ENCODE data around the gene NPB. TPM values are rescaled to one million over a fixed set of nuclear protein-coding genes. Genes with fewer than 3 reads are reported as not detected.

Gene NPB
- total RNA-seq, 4 donors from 2014 or later: 0.41 TPM; not detected in 3

- TF ChIP-seq EP300 (IDR thresholded peaks at IDR 0.05; ENCODE audit: low read depth) (no peak), POLR2A (IDR thresholded peaks at IDR 0.05) (no peak), POLR2AphosphoS5 (IDR thresholded peaks at IDR 0.05) (no peak)
- TF ChIP-seq, protein P1, sequence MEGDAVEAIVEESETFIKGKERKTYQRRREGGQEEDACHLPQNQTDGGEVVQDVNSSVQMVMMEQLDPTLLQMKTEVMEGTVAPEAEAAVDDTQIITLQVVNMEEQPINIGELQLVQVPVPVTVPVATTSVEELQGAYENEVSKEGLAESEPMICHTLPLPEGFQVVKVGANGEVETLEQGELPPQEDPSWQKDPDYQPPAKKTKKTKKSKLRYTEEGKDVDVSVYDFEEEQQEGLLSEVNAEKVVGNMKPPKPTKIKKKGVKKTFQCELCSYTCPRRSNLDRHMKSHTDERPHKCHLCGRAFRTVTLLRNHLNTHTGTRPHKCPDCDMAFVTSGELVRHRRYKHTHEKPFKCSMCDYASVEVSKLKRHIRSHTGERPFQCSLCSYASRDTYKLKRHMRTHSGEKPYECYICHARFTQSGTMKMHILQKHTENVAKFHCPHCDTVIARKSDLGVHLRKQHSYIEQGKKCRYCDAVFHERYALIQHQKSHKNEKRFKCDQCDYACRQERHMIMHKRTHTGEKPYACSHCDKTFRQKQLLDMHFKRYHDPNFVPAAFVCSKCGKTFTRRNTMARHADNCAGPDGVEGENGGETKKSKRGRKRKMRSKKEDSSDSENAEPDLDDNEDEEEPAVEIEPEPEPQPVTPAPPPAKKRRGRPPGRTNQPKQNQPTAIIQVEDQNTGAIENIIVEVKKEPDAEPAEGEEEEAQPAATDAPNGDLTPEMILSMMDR (IDR thresholded peaks at IDR 0.05): no peak
- Histone ChIP-seq H3K27me3 (no peaks in the 10 kb centered on the region), H3K9me3 (no peaks in the 10 kb centered on the region), H3K4me3 (no peak overlapping the region), H3K36me3 (peaks cover 0 to 26% (median 10%) of the 10 kb centered on the region in 4 donors), H3K27ac (no peak overlapping the region), H3K4me1 (peaks cover 21 to 41% (median 29%) of the 10 kb centered on the region in 4 donors)
- in situ Hi-C loops (cut with MboI; ENCODE audit: low pct_ligation_motif_present in 1 of 4, low pct_unique_long_range_greater_than_20kb in 1 of 4, low sequenced_read_pairs in 3 of 4): no loop called here
- WGBS, 2 donors (ENCODE audit: low coverage in 1 of 2): 94% methylated on average over 31 of the region's 31 CpGs; no CpG with 5 or more reads in 1 of the 2 donors
- intact Hi-C loops (cut with DNase I; ENCODE audit: low total_unique reads): no loop called here
- DNase-seq: no peak
Measured at GRCh38 chr17:81913394-81914102, 11.5 kb downstream of the NPB start.

DNA sequence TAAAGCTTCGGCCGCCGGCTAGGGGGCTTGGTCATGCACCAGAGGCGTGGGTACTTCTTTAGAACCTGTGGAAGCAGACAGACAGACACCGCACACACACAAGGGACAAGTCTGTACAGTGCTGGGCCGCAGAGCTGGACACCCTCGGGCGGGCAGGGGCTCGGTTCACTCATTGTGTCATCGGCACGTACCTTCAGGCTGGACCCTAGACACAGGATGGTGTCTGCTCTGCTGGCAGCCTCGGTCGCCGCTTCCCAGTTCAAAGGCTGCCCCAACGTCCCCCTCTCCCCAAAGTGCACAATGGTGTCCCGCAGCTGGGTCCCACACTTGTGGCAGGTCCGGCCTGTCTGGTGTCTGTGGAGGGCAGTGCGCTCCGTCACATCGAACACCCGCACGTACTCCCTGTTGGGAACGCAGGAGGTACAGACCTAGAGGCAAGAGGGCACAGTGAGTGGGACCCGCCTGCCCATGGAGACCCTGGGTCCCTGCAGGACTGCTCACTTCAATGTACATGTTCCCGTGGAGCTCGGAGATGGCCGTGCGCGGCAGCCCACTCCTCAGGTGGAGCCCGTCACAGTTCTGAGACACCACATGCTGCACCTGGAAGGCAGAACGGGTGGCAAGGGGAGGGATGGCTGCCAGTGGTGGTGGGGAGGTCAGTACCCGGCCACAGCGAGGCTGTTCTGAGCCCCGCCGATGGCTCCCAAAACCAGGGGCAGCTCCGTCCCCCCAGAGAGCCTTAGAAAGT, 12.2 kb downstream of the NPB start:
- WGBS, 2 donors (ENCODE audit: low coverage in 1 of 2): 95% methylated on average over 36 of the region's 36 CpGs; no CpG with 5 or more reads in 1 of the 2 donors
- TF ChIP-seq, protein P1 (IDR thresholded peaks at IDR 0.05): no peak
- no peak for TF ChIP-seq POLR2AphosphoS5 (IDR thresholded peaks at IDR 0.05)
- TF ChIP-seq EP300 (IDR thresholded peaks at IDR 0.05; ENCODE audit: low read depth): no peak
- no peak for TF ChIP-seq POLR2A (IDR thresholded peaks at IDR 0.05)
- in situ Hi-C loops (cut with MboI; ENCODE audit: low pct_ligation_motif_present in 1 of 4, low pct_unique_long_range_greater_than_20kb in 1 of 4, low sequenced_read_pairs in 3 of 4): no loop called here
- no peaks in the 10 kb centered on the region for H3K9me3 ChIP-seq
- no peaks in the 10 kb centered on the region for H3K27me3 ChIP-seq
- H3K36me3 ChIP-seq: peaks cover 0 to 26% (median 10%) of the 10 kb centered on the region in 4 donors
- H3K27ac ChIP-seq: no peak overlapping the region
- H3K4me3 ChIP-seq: no peak overlapping the region
- DNase-seq: no peak
- intact Hi-C loops (cut with DNase I; ENCODE audit: low total_unique reads): no loop called here
- H3K4me1 ChIP-seq: peaks cover 21 to 48% (median 36%) of the 10 kb centered on the region in 4 donors

GRCh38 chr17:81915331-81915730, 13.3 kb downstream of the NPB start:
- no peak for TF ChIP-seq EP300 (IDR thresholded peaks at IDR 0.05; ENCODE audit: low read depth)
- TF ChIP-seq POLR2AphosphoS5 (IDR thresholded peaks at IDR 0.05): no peak
- TF ChIP-seq, protein P1 (IDR thresholded peaks at IDR 0.05): no peak
- TF ChIP-seq POLR2A (IDR thresholded peaks at IDR 0.05): no peak
- in situ Hi-C loops (cut with MboI; ENCODE audit: low pct_ligation_motif_present in 1 of 4, low pct_unique_long_range_greater_than_20kb in 1 of 4, low sequenced_read_pairs in 3 of 4): no loop called here
- WGBS, 2 donors (ENCODE audit: low coverage in 1 of 2): 98% methylated on average over 10 of the region's 12 CpGs; no CpG with 5 or more reads in 1 of the 2 donors

More at GRCh38 chr17:81915331-81915730, 13.3 kb downstream of the NPB start:
- DNase-seq: no peak
- Histone ChIP-seq H3K9me3 (no peaks in the 10 kb centered on the region), H3K4me1 (peaks cover 12 to 51% (median 36%) of the 10 kb centered on the region in 4 donors), H3K4me3 (no peak overlapping the region), H3K36me3 (peaks cover 0 to 26% (median 10%) of the 10 kb centered on the region in 4 donors), H3K27me3 (no peaks in the 10 kb centered on the region), H3K27ac (no peak overlapping the region)
- intact Hi-C loops (cut with DNase I; ENCODE audit: low total_unique reads): no loop called here

Data from transverse colon (tissue), 4 donors.